Measurements from ENCODE around the gene MARCHF6.
"Not testable (repeated sequence)": the region's sequence is repeated elsewhere in the genome, so short reads cannot be mapped to it uniquely, and the experiment has no call there.

Gene MARCHF6

GRCh38 chr5:10323588-10324488 is 29.7 kb upstream of the MARCHF6 start:
- no peak for DNase-seq (ENCODE audit: low read depth, low spot score)

DNA sequence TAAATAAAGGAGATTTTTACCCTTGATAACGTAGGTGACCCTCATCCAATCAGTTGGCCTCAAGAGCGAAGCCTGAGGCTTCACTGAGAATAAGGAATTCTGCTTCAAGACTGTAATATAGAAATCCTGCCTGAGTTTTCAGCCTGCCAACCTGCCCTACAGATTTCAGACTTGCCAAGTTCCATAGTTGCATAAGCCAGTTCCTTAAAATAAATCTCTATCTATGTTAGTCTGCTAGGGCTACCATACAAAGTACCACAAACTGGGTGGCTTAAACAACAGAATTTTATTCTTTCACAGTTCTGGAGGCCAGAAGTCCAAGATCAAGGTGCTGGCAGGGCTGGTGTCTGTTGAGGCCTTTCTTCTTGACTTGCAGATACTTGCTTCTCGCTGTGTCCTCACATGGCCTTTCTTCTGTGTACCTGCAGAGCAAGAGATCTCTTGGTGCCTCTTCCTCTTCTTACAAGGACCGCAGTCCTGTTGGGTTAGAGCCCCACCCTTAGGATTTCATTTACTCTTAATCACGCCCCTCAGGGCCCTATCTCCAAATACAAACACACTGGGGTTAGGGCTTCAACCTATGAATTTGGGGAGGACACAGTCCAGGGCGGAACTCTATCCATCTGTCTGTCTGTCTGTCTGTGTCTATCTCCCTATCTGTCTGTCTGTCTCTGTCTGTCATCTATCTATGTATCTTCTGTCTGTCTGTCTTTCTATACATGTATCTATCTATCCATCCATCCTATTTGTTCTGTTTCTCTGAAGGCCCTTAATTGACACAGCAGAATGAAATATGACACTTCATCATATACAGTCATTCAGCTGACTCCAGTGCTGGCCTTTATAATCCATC is 28.8 kb upstream of the MARCHF6 start:
- no peak for DNase-seq (ENCODE audit: low read depth, low spot score)

DNA sequence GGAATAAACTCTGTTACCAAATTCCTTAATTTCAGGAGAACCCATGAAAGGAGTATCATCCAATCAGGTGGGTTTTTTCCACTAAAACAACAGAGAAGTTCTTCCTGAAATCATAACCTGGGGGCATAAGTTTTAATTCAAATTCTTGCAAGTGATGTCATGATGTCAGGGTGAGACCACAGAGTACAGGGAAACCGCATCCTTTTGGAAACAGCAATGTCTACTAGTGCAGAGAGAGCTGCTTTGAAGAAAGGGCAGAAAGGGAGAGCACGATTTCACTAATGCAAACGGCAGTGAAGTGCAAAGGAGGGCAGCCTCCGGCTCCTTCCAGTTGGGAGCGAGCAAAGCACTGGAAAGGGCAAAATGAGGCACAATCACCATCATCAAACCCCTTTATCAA is 25.2 kb upstream of the MARCHF6 start:
- DNase-seq (ENCODE audit: low read depth, low spot score), result no peak

- no peak for DNase-seq (ENCODE audit: low read depth, low spot score)
Observed at GRCh38 chr5:10329446-10329819, 24.1 kb upstream of the MARCHF6 start.

GRCh38 chr5:10329820-10330481 is 23.5 kb upstream of the MARCHF6 start:
- DNase-seq (ENCODE audit: low read depth, low spot score), result no peak

- no peak for DNase-seq (ENCODE audit: low read depth, low spot score)
Observed at GRCh38 chr5:10330511-10331230, 22.8 kb upstream of the MARCHF6 start.

- DNase-seq (ENCODE audit: low read depth, low spot score), result peak; percentile 96
Observed at GRCh38 chr5:10331341-10331796, 22.1 kb upstream of the MARCHF6 start.

- no peak for DNase-seq (ENCODE audit: low read depth, low spot score)
Observed at GRCh38 chr5:10332301-10332700, 21.2 kb upstream of the MARCHF6 start.

DNA sequence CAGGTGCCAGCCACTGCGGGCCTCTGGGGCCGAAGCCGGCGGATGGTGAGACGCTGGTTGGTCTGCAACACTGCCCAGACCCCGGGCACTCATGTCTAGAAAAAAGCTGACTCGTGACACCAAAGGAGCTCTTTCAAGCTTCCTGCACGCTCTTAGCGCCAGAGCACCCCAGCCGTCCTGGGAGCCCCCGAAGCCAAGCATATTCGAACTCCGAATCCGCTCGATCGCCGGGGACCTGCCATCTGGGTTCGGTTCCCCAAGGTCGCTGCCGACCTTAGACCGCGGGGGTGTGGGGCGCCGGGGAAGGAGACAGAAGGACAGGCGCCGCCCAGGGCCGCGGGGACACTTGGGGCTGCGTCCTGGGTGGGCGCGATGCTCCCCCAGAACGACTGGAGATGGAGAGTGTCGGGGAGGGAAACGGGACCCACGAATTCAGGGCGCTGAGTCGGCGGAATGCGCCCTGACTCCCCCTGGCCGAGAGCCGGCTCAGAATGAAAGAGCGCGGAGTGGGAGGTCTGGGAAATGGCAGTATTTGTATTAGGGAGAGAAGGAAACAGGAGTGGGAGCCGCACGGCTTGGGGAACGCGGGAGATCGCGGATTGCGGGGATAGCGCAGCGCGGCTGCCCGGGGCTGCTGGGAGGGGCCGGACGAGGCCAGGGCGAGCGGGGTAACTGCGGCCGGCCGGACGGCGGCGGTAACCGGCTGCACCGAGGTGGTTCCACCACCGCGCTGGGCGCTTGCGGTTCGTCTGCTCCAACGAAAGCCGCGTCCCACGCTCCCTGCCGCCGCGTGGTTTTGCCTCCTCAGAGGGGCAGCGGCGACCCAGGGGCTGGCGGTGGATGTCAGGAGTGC is 20.1 kb upstream of the MARCHF6 start:
- no peak for DNase-seq (ENCODE audit: low read depth, low spot score)

DNA sequence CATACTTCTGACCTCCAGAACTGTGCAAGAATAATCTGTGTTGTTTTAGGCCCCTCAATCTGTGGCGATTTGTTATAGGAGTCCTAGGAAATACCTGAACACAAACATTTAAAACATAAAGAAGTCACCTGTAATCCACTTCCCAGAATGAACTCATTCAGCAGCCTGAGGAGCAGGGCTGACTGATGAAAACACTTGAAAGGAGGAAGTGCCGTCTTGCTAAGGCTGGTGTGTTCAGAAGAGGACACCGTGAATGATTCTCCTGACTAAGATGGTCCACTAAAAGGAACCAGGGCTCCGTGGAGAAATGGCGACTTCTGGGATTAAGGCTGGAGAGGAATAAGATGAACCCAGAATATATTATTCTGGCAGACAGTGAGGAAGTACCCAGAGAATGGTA is 18.7 kb upstream of the MARCHF6 start:
- DNase-seq (ENCODE audit: low read depth, low spot score), result no peak

- no peak for DNase-seq (ENCODE audit: low read depth, low spot score)
Observed at GRCh38 chr5:10335711-10336470, 17.6 kb upstream of the MARCHF6 start.

DNA sequence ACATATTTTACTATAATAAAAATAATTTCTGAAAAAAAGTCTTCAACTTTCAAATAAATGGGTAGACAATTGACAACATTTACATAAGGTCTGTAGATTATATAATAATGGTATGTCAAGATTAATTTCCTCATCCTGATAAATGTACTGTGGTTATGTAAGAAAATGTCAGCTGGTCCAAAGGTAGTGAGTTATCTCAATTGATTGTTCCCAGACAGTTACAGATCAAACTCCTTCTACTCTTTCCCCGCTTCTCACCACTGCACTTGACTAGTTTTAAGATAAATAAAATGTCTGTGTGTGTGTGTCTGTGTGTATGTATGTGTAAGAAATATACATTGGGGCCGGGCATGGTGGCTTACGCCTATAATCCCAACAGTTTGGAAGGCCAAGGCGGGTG is 16.4 kb upstream of the MARCHF6 start:
- no peak for DNase-seq (ENCODE audit: low read depth, low spot score)

- DNase-seq (ENCODE audit: low read depth, low spot score), result no peak
Observed at GRCh38 chr5:10337986-10338385, 15.5 kb upstream of the MARCHF6 start.

DNA sequence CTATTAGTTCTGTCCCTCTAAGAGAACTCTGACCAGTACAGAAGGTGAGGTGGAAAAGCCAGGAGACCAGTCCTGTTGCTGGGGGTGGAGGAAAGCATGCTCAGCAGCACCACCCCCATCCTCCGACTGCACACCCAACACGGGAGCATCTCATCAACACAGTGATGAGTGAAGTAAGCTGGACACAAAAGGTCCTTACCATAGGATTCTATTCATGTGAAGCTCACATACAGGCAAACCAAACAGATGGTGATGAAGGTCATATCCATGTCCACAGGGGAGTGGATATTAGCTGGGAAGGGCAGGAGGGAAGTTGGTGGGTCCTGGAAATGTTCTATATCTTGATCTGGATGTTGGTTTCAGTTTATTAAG is 14.8 kb upstream of the MARCHF6 start:
- no peak for DNase-seq (ENCODE audit: low read depth, low spot score)

DNA sequence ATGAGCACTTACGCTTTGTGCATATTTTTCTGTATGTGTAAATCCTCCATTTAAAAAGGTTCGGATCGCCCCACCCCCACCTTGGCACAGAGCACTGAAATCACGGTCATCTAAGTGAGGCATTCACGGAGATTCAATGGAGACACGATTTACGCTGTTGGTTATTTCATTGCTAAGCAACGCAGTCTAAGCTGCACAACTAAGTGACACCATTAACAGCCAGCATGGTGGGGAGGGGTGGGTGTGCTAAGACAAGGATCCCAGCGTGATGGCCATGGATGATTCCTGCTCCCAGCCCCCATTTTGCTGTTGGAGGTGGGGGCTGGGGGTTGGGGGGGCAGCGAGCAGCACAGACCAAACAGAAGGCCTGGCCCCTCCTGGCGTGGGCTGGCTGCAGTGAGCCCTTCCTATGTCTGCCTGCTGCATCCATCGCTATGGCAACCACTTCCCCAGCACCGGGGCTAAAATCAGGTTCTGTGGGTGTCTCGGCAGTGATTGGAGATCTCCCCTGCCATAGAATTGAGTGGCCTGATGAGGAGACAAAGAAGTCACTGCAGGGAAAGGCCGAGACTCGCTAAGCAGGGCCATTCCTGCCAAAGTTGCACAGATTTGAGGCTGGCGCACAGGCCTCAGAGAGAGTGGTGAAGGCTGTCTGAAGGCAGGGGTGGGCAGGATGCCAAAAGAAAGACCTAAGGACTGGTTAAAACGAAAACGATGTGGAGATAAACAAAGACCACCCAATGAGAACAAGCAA is 14.3 kb upstream of the MARCHF6 start:
- DNase-seq (ENCODE audit: low read depth, low spot score), result no peak

DNA sequence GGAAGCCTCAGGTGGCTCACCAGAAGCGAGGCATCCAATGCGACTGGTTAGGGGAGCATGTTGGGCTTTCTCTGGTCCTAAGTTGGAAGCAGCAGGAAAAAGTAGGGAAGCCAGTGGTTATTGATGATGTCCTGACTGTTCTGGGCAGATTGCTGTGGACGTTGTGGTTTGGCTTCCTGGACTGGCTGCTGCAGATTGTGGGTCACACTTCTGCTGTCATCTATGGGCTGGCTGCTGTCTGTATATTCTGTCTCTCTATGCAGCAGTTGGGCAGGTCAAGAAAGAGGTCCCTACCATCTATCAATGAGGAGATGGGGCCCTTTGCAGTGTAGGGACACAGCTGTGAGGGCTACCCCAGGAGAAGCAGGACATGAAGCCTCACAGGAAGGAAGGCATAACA is 13.5 kb upstream of the MARCHF6 start:
- no peak for DNase-seq (ENCODE audit: low read depth, low spot score)

- no peak for DNase-seq (ENCODE audit: low read depth, low spot score)
Observed at GRCh38 chr5:10343486-10343885, 10.0 kb upstream of the MARCHF6 start.

DNA sequence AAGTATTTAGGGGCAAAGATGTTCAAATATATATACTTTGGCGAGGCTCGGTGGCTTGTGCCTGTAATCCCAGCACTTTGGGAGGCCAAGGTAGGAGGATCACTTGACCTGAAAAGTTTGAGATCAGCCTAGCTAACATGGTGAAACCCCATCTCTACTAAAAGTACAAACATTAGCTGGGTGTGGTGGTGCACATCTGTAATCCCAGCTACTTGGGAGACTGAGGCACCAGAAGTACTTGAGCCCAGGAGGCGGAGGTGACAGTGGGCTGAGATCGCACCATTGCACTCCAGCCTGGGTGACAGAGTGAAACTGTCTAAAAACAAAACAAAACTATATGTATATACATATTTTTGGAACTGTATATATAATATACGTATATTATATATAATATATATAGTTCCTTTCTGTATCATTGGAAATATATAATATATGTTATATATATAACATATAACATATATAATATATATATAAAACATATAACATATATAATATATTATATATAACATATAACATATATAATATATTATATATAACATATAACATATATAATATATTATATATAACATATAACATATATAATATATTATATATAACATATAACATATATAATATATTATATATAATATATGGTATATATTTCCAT is 8.9 kb upstream of the MARCHF6 start:
- DNase-seq (ENCODE audit: low read depth, low spot score), result not testable (repeated sequence)

- DNase-seq (ENCODE audit: low read depth, low spot score), result no peak
Observed at GRCh38 chr5:10348258-10348657, 5.2 kb upstream of the MARCHF6 start.

Measured in smooth muscle cell of the brain vasculature (primary cell).